ENCODE results near the gene ZNF407.

GRCh38 chr18:74714791-74715190, 117.1 kb downstream of the ZNF407 start:
- TF ChIP-seq NFRKB (IDR thresholded peaks at IDR 0.05) (no peak), FOXA1 (IDR thresholded peaks at IDR 0.05) (no peak), BHLHE40 (IDR thresholded peaks at IDR 0.05; ENCODE audit: borderline replicate concordance) (no peak), FOXM1 (IDR thresholded peaks at IDR 0.05; ENCODE audit: borderline replicate concordance) (no peak)
